H1 (cell line): Measurements from ENCODE around the gene PDE3A. TPM values are rescaled to one million over a fixed set of nuclear protein-coding genes. Genes with fewer than 3 reads are reported as not detected.

Experiments used
- CBX5 ChIP-seq: fragments of 300-800, 300-1000 bp; sonication (generic); IDR thresholded peaks from 2 replicates; pipeline ENCODE4 v1.7.1; 2016; ENCODE audit warnings: antibody characterized with exemption, low read length, low read depth
- CTCF ChIP-seq, 3 experiments: IDR thresholded peaks; 1 replicate in 2 of 3; 2 replicates in 1 of 3; pipeline versions ENCODE4 v1.5.1 to v1.6.1; 2011; ENCODE audit warnings: low read length in 3 of 3, mild to moderate bottlenecking in 3 of 3, inconsistent platforms in 2 of 3, low read depth in 1 of 3, moderate library complexity in 1 of 3; ENCODE audit not compliant: insufficient read depth in 1 of 3; ENCODE audit errors: control extremely low read depth in 1 of 3
- EZH2 ChIP-seq: fragments of 200-600 bp; sonication (generic); IDR thresholded peaks from 2 replicates; pipeline ENCODE4 v1.7.1; 2012; ENCODE audit warnings: low read depth, mild to moderate bottlenecking, moderate library complexity, low read length, inconsistent platforms; ENCODE audit not compliant: severe bottlenecking
- POLR2AphosphoS5 ChIP-seq: IDR thresholded peaks from 2 replicates; pipeline ENCODE4 v1.6.1; 2011; ENCODE audit warnings: low read depth, low read length
- SAP30 ChIP-seq: fragments of 300-600 bp; sonication (generic); IDR thresholded peaks from 2 replicates; pipeline ENCODE4 v1.7.1; 2012; ENCODE audit warnings: low read length, moderate library complexity, mild to moderate bottlenecking, inconsistent platforms; ENCODE audit not compliant: insufficient read depth, insufficient replicate concordance
- SP1 ChIP-seq: IDR thresholded peaks from 2 replicates; pipeline ENCODE4 v1.6.1; 2011; ENCODE audit warnings: low read depth, low read length
- TCF12 ChIP-seq: IDR thresholded peaks from 2 replicates; pipeline ENCODE4 v1.6.1; 2011; ENCODE audit warnings: low read depth, mild to moderate bottlenecking, low read length
- polyA plus RNA-seq, 7 experiments: library from polyadenylated mRNA; depleted of rRNA in 3 of 7; stranded (reverse) in 5 of 7; unstranded in 2 of 7; fragments of >200 nt in 5 of 7; fragments of 200-250 nt in 2 of 7; gene quantifications; 1 replicate in 5 of 7; 2 replicates in 1 of 7; 4 replicates in 1 of 7; pipeline versions ENCODE4 v1.2.1 to v1.2.3, GENCODE V29; 2011 to 2013; ENCODE audit warnings: missing spikeins in 2 of 7, mixed read lengths in 2 of 7
- total RNA-seq: library from RNA; stranded (reverse); fragmentation: NEBNext Ultra II Directional; extraction: Animal tissue kit (Norgen Biotek cat#: 25700); gene quantifications from 2 replicates; pipeline ENCODE4 v1.2.1, GENCODE V29; 2021

PDE3A gene
- total and polyA plus RNA-seq, 2 of the 8 experiments (the other 6 are each of a cell fraction or from before 2014, with no cell fraction given) = 1.4 to 3.4 TPM

GRCh38 chr12:20695232-20695631 lies 326.9 kb downstream of the PDE3A start, which contains the start of gene SLCO1C1 (continued):
- TF ChIP-seq SAP30 (no peak), TCF12 (no peak), SP1 (no peak), CBX5 (no peak), CTCF (IDR thresholded peaks at IDR 0.05; ENCODE audit: control extremely low read depth in 1 of 3, insufficient read depth in 1 of 3, low read depth in 1 of 3, low read length in 3 of 3) (no peak), EZH2 (no peak), POLR2AphosphoS5 (no peak)
